HEK293 (cell line): Measurements from ENCODE around the gene LMOD1.

Source experiments
- KLF10 ChIP-seq: fragments of 450-650 bp; IDR thresholded peaks from 2 replicates; pipeline ENCODE4 v1.5.1; 2018; ENCODE audit warnings: missing biosample characterization, mild to moderate bottlenecking, missing genetic modification characterization
- ZBTB1 ChIP-seq: fragments of 450-650 bp; formaldehyde crosslinking; IDR thresholded peaks from 2 replicates; pipeline ENCODE4 v1.5.1; 2016; ENCODE audit warnings: missing biosample characterization, missing genetic modification characterization
- ZFP37 ChIP-seq: fragments of 450-650 bp; formaldehyde crosslinking; IDR thresholded peaks from 2 replicates; pipeline ENCODE4 v1.5.1; 2016; ENCODE audit warnings: missing biosample characterization, missing genetic modification characterization
- ZNF114 ChIP-seq: fragments of 450-650 bp; formaldehyde crosslinking; IDR thresholded peaks from 2 replicates; pipeline ENCODE4 v1.5.0; 2017; ENCODE audit warnings: missing biosample characterization, missing genetic modification characterization
- ZNF214 ChIP-seq: fragments of 450-650 bp; formaldehyde crosslinking; IDR thresholded peaks from 2 replicates; pipeline ENCODE4 v1.5.1; 2017; ENCODE audit warnings: missing biosample characterization, mild to moderate bottlenecking, missing genetic modification characterization, borderline replicate concordance
- ZNF274 ChIP-seq, 2 experiments: fragments of 200-500 bp in 1 of 2; fragments of 450-650 bp in 1 of 2; sonication (Bioruptor generic) in 1 of 2; formaldehyde crosslinking in 1 of 2; IDR thresholded peaks; 2 replicates each; pipeline versions ENCODE4 v1.5.1 to v1.6.1; 2014 to 2016; ENCODE audit warnings: borderline replicate concordance in 1 of 2, inconsistent platforms in 1 of 2, low read length in 1 of 2, missing biosample characterization in 1 of 2, missing genetic modification characterization in 1 of 2
- ZNF501 ChIP-seq: fragments of 450-650 bp; formaldehyde crosslinking; IDR thresholded peaks from 2 replicates; pipeline ENCODE4 v1.5.1; 2016; ENCODE audit warnings: missing biosample characterization, missing genetic modification characterization
- ZNF510 ChIP-seq: fragments of 450-650 bp; formaldehyde crosslinking; IDR thresholded peaks from 2 replicates; pipeline ENCODE4 v1.5.1; 2018; ENCODE audit warnings: mild to moderate bottlenecking, missing genetic modification characterization, missing biosample characterization; ENCODE audit not compliant: insufficient replicate concordance
- ZNF660 ChIP-seq: fragments of 450-650 bp; IDR thresholded peaks from 2 replicates; pipeline ENCODE4 v1.5.1; 2018; ENCODE audit warnings: missing biosample characterization, mild to moderate bottlenecking, missing genetic modification characterization
- ZNF747 ChIP-seq: fragments of 450-650 bp; formaldehyde crosslinking; IDR thresholded peaks from 2 replicates; pipeline ENCODE4 v1.5.1; 2016; ENCODE audit warnings: missing biosample characterization, missing genetic modification characterization
- TF ChIP-seq, protein P1 (sequence below): fragments of 450-650 bp; formaldehyde crosslinking; IDR thresholded peaks from 2 replicates; pipeline ENCODE4 v1.5.1; 2016; ENCODE audit warnings: missing biosample characterization, missing genetic modification characterization
- TF ChIP-seq, protein P2 (sequence below): fragments of 450-650 bp; formaldehyde crosslinking; IDR thresholded peaks from 2 replicates; pipeline ENCODE4 v1.5.1; 2016; ENCODE audit warnings: missing biosample characterization, missing genetic modification characterization

DNA sequence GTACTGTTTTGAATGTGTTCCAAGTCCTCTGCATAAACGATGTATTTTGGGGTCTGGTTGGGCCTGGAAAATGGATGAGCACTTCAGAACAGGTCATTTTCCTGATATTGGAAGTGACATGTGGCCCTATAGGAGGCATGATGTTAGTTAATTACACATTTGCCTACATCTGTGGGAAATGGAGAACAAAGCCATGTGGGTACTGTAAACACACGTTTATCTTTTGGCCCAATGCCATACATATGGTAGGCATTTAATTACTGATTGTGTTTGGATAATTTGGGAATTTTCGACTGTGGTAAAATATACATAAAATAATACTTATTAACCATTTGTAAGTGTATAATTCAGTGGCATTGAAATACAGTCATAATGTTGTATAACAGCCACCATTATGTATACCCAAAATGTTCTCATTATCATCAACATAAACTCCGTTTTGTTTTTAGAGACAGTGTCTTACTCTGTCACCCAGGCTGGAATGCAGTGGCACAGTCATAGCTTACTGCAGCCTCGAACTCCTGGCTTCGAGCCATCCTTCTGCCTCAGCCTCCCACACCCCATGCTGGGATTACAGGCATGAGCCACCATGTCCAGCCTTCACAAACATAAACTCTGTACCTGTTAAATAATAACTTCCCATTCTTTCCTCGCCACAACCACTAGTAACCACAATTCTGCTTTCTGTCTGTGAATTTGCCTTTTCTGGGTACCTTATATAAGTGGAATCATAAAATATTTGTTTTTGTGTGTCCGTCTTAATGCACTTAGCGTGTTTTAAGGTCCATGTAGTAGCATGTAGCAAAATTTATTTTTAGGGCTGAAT, 24.2 kb upstream of the LMOD1 start:
- TF ChIP-seq, protein P1, sequence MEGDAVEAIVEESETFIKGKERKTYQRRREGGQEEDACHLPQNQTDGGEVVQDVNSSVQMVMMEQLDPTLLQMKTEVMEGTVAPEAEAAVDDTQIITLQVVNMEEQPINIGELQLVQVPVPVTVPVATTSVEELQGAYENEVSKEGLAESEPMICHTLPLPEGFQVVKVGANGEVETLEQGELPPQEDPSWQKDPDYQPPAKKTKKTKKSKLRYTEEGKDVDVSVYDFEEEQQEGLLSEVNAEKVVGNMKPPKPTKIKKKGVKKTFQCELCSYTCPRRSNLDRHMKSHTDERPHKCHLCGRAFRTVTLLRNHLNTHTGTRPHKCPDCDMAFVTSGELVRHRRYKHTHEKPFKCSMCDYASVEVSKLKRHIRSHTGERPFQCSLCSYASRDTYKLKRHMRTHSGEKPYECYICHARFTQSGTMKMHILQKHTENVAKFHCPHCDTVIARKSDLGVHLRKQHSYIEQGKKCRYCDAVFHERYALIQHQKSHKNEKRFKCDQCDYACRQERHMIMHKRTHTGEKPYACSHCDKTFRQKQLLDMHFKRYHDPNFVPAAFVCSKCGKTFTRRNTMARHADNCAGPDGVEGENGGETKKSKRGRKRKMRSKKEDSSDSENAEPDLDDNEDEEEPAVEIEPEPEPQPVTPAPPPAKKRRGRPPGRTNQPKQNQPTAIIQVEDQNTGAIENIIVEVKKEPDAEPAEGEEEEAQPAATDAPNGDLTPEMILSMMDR (tag by site-specific recombination), result no peak
- TF ChIP-seq KLF10 (no peak), ZNF747 (tag by site-specific recombination) (no peak), ZBTB1 (no peak), ZNF114 (tag by site-specific recombination) (no peak), ZNF660 (tag by site-specific recombination) (no peak), ZFP37 (tag by site-specific recombination) (no peak), ZNF214 (no peak), ZNF501 (no peak), ZNF510 (no peak), ZNF274 (IDR thresholded peaks at IDR 0.05; ENCODE audit: low read length) (no peak), ZNF274 (tag by site-specific recombination; IDR thresholded peaks at IDR 0.05; ENCODE audit: borderline replicate concordance) (no peak)
- TF ChIP-seq, protein P2, sequence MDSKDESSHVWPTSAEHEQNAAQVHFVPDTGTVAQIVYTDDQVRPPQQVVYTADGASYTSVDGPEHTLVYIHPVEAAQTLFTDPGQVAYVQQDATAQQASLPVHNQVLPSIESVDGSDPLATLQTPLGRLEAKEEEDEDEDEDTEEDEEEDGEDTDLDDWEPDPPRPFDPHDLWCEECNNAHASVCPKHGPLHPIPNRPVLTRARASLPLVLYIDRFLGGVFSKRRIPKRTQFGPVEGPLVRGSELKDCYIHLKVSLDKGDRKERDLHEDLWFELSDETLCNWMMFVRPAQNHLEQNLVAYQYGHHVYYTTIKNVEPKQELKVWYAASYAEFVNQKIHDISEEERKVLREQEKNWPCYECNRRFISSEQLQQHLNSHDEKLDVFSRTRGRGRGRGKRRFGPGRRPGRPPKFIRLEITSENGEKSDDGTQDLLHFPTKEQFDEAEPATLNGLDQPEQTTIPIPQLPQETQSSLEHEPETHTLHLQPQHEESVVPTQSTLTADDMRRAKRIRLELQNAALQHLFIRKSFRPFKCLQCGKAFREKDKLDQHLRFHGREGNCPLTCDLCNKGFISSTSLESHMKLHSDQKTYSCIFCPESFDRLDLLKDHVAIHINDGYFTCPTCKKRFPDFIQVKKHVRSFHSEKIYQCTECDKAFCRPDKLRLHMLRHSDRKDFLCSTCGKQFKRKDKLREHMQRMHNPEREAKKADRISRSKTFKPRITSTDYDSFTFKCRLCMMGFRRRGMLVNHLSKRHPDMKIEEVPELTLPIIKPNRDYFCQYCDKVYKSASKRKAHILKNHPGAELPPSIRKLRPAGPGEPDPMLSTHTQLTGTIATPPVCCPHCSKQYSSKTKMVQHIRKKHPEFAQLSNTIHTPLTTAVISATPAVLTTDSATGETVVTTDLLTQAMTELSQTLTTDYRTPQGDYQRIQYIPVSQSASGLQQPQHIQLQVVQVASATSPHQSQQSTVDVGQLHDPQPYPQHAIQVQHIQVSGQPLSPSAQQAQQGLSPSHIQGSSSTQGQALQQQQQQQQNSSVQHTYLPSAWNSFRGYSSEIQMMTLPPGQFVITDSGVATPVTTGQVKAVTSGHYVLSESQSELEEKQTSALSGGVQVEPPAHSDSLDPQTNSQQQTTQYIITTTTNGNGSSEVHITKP, result no peak
